Stimulated activated CD4-positive, alpha-beta T cell treated with anti-CD3 and anti-CD28 coated beads, Interleukin-12 subunit alpha, Interleukin-12 subunit beta, amount 100 ng/mL, for 24 hours (primary cell): ENCODE results near the gene WWC1.

Source experiments
- DNase-seq, 2 experiments: peaks; one replicate each; pipeline ENCODE4 v3.0.0-alpha.2; 2020; ENCODE audit warnings: low read depth in 2 of 2

WWC1 gene

DNA sequence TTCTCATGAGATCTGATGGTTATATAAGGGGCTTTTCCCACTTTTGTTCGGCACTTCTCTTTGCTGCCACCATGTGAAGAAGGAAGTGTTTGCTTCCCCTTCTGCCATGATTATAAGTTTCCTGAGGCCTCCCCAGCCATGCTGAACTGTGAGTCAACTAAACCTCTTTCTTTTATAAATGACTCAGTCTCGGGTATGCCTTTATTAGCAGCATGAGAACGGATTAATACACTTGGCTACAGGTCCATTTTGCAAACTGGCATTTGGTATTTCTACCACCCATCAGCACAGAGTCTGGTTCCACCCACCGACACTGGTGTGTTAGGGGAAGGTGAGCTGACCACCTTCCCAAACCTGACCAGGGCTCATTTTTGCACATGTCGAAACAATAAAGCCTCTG lies 146.9 kb downstream of the WWC1 start:
- no peak for DNase-seq

DNA sequence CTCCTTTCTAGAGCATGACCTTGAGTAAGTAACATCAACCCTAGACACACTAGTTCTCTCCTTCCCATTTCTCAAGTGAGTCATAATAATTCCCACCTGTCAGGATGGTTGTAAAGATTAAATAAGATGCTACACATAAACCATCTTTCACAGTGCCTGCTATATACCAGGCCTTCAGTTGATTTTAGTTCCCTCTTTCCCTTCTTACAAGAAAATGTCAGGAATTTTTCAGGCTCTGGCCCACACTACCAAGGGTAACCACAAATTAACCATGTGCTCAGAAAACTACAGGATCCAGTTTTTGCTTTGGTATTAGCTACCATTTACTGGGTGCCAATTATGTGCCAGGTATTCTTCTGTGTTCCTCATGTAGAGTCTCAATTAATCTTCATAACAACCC lies 152.1 kb downstream of the WWC1 start:
- DNase-seq = no peak

DNA sequence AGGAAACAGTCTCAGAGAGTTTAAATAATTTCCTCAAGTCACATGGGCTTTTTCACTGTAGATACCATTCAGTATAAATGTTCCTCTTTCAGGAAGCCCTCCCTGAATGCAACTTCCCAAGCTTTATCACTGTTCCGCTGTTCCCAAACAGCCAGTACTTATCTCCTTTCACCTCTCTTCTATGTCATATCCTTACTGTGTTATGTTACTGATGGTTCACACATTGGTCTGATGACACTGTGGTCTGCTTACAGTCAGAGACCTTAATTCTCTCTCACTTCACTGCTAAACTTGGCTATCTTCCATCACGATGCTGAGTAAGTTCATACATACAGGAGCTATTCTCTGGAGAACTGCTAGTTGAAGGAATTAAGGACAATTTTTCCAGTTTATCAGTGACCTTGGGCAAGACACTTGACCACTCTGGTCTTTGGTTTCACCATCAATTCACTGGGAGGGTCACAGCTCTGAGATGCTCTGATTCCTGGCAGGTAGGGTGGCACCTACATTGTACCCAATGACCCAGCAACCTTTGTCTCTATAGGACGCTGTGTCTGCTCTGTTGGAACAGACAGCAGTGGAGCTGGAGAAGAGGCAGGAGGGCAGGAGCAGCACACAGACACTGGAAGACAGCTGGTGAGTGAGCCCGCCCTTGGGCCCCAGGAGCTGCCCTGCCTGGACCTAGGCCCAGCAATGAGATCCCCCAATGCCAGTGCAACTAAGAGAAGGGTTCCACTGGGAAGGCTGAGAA lies 152.7 kb downstream of the WWC1 start:
- DNase-seq = no peak

DNA sequence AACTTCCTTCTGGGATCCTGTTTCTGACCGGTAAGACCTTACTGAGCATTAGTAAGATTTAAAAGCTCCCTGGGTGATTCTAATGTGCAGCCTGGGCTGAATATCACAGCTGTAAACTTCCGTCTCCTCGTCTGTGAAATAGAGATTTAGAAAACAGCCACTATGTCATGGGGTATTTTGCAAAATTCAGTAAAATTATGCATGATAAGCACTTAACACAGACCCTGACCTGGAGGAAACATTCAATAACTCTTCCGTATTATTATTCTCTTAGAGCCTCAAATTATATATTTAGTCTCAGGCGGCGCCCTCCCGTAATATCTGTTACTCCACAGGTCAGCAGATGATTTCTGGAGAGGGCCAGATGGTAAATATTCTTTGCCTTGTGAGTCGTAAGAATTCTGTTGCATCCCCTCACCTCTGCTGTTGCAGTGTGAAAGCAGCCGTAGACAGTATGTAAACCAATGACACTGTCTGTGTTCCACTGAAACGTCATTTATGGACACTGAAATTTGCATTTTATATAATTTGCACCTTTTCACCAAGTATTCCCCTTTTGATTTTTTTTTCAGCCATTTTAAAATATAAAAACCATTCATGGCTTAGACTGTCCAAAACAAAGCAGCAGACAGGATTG lies 155.7 kb downstream of the WWC1 start:
- no peak for DNase-seq

DNA sequence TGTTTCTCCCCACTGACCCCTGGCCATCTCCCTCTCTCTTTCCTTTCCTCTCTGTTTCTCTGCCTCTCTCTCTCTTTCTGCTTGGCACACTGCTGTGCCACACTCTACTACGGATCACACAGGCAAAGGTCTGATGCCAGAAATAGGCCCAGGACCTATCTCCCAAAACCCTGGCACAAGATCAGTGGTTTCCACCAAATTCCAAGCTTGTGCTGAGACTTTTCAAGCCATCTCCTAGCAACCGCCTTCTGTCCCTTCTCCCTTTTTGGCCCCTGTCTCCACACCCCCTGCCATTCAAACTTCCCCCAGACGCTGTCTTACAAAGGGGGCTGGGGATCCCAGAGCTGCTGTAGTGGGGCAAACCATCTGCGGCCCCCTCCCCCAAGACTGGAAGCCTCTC lies 156.4 kb downstream of the WWC1 start:
- DNase-seq = no peak

DNA sequence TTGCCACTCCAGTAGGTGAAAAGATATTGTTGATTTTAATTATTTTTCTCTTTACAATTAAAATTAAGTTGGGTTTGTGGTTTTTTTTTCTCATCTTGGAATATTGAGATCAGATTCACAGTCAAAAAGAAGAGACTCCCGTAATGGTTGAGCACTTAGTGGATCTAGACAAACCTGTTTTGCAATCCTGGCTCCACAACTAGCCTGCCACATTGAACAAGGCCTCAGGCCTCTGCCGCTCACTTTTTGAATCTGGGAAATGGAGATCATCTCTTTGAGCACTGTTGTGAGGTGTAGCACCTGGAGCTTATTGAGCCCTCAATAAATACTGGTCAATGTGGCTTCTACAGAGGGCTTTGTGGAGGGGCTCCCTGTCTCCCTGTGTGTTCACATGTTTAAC lies 157.7 kb downstream of the WWC1 start:
- no peak for DNase-seq

DNA sequence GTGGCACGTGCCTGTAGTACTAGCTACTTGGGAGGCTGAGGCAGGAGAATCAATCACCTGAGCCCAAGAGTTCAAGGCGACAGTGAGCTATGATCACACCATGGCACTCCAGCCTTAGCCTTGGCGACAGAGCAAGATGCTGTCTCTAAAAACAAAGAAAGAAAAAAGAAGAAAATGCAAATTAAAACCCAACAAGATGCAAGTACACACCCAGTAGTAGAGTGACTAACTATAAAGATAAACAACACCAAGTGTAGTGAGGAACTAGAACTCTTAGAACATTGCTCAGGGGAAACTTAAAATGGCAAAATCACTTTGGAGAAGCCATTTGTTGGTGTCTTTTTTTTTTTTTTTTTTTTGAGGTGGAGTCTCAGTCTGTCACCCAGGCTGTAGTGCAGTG lies 160.1 kb downstream of the WWC1 start:
- DNase-seq = no peak

DNA sequence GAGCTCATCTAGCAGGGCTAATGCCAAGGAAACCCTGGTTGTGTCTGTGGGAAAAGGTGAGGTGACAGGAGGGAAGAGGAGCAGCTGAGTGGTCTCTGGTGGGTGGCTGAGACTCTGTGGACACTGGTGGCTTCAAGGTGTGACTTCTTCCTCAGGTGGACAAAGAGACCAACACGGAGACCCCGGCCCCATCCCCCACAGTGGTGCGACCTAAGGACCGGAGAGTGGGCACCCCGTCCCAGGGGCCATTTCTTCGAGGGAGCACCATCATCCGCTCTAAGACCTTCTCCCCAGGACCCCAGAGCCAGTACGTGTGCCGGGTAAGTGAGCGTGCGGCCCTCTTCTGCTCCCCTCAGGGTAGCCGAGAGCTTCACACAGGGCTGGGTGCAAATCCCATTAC lies 163.8 kb downstream of the WWC1 start:
- no peak for DNase-seq

DNA sequence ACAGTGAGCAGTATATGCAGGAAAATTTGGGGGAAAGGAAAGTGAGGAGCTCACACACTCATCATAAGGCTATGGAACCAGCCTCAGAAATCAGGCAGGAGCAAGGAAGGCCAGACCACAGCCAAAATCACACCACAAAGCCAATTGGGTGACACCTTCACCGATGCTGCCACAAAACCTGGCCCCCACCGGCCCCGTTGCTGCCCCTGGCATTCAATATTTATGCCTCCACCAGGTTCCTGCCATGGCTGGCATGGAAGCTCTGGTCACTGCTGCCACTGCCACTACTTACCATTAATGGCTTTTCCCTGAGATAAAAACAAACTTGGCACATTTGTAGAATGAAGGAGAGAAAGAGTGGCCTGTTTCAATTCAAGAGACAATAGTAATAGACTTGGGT lies 166.1 kb downstream of the WWC1 start:
- DNase-seq = no peak

DNA sequence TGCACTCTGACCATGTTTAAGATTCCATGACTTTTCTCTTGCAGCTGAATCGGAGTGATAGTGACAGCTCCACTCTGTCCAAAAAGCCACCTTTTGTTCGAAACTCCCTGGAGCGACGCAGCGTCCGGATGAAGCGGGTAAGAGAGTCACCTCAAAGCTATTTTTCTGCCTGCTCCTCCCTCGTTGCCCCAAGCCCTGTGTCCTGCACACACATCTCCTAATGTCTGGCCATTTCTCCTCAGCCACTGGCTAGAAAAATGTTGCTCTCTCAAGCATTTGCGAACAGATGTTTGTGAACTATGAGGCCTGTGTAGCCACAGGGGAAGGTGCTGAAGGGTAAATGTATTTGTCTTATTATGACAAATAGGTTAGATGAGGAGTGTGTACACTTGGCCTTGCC lies 169.2 kb downstream of the WWC1 start:
- no peak for DNase-seq

DNA sequence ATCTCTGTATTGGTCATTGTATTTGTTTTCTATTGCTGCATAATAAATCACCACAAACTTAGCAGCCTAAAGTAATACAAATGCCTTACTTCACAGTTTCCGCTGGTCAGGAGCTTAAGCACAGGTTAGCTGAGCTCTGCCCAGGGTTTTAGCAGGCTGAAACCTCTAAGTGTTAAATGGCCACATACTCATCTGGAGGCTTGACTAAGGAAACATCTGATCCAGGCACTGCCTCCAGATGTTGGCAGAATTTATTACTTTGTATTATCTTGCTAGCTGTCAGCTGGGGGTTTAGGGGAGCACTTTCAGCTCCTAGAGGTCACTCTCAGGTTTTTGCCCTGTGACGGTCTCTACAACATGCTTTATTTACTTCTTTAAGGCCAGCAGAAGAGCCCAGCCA lies 171.6 kb downstream of the WWC1 start:
- no peak for DNase-seq

DNA sequence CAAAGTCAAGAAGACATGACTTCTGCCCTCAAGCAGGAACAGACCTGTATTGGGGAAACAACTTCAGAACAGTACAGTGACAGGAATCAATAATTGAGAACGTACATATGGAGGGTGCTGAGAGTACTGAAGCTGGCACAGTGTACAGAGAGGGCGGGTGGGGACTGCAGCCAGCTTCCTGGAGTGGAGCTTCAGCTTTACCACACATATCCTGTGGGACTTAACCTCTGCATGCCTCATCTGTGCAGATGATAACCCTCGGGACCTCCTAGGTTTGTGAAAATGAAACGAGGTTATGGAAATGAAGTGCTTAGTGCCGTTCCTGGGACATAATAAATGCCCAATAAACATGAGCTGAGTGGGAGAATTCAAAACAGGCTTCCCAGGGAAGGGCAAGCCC lies 172.8 kb downstream of the WWC1 start:
- DNase-seq = no peak

DNA sequence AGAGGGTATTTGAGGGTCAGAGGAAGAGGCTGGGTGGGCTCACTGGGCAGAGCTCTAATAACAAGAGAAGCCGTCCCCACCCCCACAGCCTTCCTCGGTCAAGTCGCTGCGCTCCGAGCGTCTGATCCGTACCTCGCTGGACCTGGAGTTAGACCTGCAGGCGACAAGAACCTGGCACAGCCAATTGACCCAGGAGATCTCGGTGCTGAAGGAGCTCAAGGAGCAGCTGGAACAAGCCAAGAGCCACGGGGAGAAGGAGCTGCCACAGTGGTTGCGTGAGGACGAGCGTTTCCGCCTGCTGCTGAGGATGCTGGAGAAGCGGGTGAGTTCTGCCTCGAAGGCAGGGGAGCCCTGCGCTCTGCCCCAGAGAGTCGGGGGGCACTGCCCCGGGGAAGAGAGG lies 173.2 kb downstream of the WWC1 start:
- no peak for DNase-seq

DNA sequence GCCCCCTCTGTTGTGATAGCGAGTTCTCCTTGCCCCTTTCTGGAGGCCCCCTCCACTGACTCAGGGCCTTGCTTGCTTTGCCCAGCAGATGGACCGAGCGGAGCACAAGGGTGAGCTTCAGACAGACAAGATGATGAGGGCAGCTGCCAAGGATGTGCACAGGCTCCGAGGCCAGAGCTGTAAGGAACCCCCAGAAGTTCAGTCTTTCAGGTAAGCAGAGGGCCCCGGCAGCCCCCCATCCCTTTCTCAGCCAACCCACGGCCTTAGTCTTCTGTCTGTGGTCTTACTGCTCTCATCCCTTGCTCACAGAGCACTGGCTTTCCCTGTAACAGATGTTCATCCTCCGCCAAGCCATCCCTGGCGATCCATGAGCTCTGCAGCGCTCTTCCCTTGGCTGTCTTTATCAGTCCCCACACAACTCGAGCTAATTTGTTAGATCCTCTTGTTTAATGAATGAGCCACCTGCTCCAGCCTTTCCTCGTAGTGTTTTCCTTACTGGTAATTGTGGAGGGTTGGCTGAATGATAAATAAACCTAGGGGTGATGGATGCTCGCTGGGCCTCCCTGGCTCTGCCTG lies 176.4 kb downstream of the WWC1 start:
- DNase-seq = no peak

DNA sequence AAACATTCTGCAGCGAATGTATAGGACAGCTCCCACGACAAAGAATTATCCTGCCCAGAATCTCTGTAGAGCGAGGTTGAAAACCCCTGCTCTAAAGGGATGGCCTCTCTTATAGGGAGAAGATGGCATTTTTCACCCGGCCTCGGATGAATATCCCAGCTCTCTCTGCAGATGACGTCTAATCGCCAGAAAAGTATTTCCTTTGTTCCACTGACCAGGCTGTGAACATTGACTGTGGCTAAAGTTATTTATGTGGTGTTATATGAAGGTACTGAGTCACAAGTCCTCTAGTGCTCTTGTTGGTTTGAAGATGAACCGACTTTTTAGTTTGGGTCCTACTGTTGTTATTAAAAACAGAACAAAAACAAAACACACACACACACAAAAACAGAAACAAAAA lies 177.4 kb downstream of the WWC1 start:
- no peak for DNase-seq

DNA sequence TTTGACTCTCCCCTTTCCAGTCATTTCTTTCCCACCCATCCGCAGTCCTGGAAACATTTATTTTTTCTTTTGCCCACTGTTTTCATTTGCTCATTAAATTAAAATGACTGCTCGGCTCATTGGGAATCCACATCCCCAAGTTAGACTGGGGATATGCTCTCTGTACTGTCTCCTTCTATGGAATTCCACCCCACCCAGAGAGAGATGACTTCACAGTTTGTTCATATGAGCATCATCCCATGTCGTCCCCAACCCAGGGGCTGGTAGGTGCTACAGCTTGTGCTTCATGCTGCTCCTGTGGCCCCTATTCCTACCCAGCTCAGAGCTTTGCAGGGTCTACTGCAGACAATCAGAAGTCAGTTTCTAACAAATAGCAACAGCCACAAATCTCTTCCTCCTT lies 178.4 kb downstream of the WWC1 start:
- no peak for DNase-seq

DNA sequence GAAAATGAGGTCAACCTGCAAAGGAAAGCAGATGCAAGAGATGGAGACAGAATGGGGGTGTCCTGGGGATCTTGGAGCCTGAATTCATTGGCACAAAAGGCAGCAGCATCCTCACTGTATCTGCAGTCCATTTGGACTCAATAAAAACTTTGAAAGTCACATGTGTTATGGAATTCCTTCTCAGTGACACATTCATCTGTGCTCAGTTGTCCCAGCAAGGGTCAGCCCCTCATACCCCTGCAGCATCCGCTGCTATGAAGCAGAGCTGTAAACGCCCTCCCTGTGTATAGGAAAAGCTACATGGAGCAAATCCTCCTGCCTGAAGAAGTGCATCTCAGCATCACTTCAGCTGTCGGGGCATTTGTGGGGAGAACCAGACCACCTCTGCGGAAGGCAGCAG lies 180.3 kb downstream of the WWC1 start:
- no peak for DNase-seq

DNA sequence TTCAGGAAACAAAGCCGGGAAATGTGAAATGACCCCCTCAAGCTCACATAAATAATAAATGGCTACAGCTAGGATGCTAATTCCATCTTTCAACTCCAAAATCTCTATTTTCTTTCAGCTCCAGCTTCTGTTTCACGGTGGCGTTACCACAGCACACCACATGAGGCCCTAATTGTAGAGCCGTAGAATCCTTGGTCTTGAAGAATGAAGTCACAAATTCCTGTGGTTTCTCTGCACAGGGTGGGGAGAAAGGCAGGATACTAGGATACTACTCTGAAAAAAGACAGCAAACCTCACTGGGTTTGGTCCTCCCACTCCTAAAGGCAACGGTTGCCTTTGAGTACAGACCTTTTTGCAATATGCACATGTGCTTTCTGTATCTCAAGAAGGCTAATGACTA lies 180.9 kb downstream of the WWC1 start:
- no peak for DNase-seq

DNA sequence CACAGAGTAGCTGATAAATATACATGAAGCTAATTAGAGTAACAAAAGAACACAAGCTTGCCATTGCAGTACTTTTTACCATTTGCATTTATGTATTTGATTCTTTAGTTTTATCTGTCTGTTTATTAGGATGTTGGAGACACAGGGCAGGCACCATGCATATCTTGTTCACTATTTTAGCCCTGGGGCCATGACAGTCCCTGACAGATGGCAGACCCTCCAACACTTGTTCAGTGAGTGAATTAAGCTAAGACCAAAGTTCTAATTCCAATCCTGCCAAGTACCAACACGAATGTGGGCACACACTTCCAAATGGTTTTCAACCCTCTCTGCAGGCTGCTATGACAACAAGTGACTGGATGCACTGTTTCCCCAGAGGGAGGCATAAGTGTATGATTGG lies 182.9 kb downstream of the WWC1 start:
- no peak for DNase-seq

DNA sequence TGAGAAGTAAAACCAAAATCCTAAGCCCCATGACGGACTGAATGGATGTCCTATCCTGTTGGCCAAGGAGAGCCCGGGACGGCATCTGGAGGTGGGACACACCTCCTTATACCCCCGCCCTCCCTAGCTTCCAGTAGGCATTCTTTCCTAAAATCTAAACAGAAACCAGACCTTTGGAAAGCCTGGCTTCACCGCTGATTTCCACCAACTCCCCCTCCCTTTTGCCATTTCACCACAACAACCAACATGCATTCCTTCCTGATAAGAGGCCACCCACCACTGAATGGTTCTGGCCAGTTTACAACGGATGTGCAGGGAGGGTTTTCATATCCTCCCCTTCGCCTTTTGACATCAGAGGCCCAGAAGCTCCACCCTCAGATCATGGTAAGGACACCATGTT lies 185.6 kb downstream of the WWC1 start:
- DNase-seq = no peak

DNA sequence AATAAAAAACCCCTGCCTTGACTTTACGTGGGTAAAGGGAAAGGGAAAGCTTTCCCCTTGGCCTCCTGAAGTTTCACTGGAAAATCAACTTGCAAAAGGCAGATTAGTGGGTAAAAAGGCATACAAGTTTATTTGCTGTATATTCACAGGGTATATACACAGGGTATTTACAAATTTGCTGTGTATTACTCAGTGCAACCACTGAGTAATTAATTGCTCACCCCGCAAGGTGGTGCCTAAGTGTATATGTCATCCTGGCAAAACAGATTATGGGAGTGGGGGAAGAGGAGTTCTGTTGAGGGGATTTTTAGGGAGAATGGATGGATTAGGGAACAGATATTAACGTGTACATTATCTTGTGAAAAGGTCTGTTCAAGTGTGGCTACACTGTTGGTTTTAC lies 187.7 kb downstream of the WWC1 start:
- DNase-seq = no peak

DNA sequence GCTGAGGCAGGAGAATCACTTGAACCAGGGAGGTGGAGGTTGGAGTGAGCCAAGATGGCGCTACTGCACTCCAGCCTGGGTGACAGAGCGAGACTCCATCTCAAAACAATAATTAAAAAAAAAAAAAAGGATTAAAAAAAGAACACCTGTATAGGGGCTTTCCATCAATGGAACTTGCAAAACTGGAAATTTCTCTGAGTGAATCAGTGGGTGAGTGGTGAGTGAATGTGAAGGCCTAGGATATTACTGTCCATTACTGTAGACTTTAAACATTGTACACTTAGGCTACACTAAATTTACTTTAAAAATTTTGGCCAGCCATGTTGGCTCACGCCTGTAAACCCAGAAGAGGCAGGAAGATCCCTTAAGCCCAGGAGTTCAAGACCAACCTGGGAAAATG lies 189.2 kb downstream of the WWC1 start:
- DNase-seq = no peak

DNA sequence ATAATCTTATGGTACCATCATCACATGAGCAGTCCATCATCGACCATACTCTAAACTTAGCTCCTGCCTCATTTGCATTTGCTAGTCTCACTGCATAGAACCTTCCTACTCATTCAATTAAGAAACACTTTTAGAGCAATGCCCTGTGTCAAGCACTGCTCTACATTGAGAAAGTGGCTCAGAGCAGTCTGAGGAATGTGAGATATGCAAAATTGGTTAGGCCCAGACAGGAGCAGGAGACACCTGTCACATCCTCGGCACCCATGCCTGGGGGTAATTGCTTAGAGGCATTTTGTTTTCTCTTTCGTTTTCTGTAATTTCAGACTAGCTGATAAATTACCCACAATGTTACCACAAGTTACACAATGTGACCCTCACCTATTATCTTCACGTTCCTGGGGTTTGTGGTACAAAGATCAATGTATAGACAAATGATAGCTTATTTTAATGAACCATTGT lies 189.9 kb downstream of the WWC1 start:
- DNase-seq = no peak
